NCI-H460 (cell line): ENCODE results near the gene SOWAHA. TPM values are rescaled to one million over a fixed set of nuclear protein-coding genes. Genes with fewer than 3 reads are reported as not detected.
"Not testable (repeated sequence)": the region's sequence is repeated elsewhere in the genome, so short reads cannot be mapped to it uniquely, and the experiment has no call there.

ENCODE experiments used
- DNase-seq: peaks from one replicate; pipeline ENCODE4 v3.0.0-alpha.2; 2016; ENCODE audit warnings: low read depth; ENCODE audit errors: extremely low read depth
- total RNA-seq: library from RNA; depleted of rRNA; stranded (reverse); fragments of >200 nt; shearing (Covaris generic); gene quantifications from 2 replicates; pipeline ENCODE4 v1.2.3, GENCODE V29; 2014

SOWAHA gene
- total RNA-seq, 1 experiment from 2014 or later: not detected

GRCh38 chr5:132806804-132807162 is 6.3 kb upstream of the SOWAHA start:
- DNase-seq: not testable (repeated sequence)

GRCh38 chr5:132807163-132807838 is 5.8 kb upstream of the SOWAHA start:
- no peak for DNase-seq

- no peak for DNase-seq
Measured at GRCh38 chr5:132808448-132808847, 4.7 kb upstream of the SOWAHA start.

DNA sequence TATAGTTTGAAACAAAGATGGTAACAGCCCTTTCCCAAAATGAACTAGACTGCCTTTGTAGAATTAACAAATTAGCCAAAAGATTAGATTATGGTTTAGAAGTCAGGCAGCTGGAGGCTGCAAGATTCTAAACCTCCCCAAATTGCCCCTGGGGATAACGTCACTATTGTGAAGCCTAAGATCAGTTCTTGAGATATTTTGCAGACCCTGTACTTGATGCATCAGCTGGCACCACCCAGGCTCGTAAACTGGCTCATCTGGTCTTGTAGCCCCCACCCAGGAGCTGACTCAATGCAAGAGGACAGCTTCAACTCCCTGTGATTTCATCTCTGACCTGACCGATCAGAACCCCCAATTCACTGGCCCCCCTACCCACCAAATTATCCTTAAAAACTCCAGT is 4.2 kb upstream of the SOWAHA start:
- no peak for DNase-seq

DNA sequence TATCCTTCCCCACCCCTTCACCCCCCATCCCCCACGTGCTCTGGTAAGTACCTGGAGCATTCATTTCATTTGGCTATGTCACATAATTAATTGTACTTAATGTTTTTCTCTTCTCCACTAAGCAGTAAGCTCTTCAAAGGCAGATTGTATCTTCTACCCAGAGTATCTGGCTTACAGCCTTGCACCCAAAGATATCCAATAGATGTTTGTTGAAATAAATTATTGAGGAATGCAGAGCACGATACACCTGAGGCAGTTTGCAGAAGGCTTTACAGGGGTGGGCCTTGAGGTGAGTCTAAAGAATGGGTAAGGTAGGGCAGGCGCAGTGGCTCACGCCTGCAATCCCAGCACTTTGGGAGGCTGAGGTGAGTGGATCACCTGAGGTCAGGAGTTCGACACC is 2.5 kb upstream of the SOWAHA start:
- DNase-seq: no peak

- DNase-seq: no peak
Measured at GRCh38 chr5:132812123-132812765, 858 bp upstream of the SOWAHA start.

- no peak for DNase-seq
Measured at GRCh38 chr5:132813599-132814502, 749 bp downstream of the SOWAHA start.

- no peak for DNase-seq
Measured at GRCh38 chr5:132814503-132815294, 1.6 kb downstream of the SOWAHA start.

GRCh38 chr5:132815454-132815853 is 2.4 kb downstream of the SOWAHA start:
- DNase-seq: no peak

- no peak for DNase-seq
Measured at GRCh38 chr5:132816083-132816482, 3.0 kb downstream of the SOWAHA start.

DNA sequence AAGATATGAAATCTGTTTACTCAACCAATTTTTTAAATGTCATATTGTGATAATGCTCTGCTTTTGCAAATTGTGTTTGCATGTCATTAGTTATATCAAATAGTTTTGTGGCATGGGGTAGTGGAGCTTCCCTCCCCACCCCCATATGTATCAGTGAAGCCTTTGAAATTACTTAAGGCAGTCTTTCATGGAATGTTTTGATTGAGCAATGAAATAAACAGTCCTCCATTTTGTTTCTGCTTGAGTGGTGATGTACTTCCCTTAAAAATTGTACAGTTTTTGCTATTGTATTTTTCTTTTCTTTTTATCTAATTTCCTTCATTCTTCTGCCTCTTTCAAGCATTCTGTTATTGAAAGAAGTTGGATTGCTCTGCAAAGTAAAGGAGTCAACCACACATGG is 3.5 kb downstream of the SOWAHA start:
- no peak for DNase-seq

GRCh38 chr5:132817011-132817410 is 3.9 kb downstream of the SOWAHA start:
- DNase-seq: no peak

GRCh38 chr5:132819468-132819867 is 6.4 kb downstream of the SOWAHA start:
- DNase-seq: no peak

DNA sequence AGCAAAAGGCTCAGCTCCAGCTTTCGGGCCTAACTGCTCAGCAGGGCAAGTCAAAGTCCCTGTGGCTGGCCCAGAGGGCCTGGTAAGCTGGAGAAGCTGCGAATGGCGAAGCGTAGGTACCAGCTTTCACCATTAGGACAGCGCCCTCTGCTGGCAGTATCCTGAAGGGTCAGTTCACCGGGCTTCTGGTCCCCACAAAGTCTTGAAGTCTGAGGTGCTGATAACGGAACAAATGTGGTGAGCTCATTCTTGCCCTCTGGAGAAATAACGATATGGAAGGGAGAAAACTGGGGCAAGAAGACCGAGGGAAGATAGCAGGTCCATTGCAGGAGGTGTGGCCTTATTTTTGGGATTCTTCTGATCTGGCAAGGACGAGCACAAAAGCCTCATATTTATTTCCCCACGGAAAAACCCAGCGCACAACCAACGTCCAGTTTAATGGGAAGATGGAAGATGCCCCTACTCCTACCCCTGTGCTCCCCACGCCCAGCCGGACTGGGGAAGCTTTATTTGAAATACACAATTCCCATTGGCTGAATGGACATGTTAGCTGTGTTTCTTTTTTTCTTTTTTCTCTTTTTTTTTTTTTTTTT is 7.2 kb downstream of the SOWAHA start:
- DNase-seq: peak; percentile 84

- no peak for DNase-seq
Measured at GRCh38 chr5:132821350-132821749, 8.2 kb downstream of the SOWAHA start.

DNA sequence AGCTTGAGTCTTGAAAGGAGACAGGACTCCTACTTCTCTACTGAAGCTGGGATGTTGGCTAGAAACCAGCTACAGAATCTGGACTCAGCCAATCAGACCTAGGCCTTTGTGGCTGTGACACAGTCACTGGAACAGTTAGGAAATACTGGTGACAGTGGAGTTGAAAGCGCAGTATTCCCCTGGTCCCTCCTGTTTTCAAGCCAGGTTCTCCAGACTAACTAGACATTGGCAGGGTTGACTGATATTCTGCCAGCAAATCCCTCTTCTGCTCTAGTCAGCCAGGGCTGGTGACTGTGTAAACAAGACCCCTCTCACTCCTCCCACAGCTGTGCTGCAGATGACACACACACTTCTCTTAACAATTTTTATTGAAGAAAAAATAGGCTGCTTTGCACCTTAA is 8.7 kb downstream of the SOWAHA start:
- no peak for DNase-seq

- DNase-seq: no peak
Measured at GRCh38 chr5:132822650-132823480, 9.8 kb downstream of the SOWAHA start.

GRCh38 chr5:132823481-132824050 is 10.5 kb downstream of the SOWAHA start:
- DNase-seq: no peak

DNA sequence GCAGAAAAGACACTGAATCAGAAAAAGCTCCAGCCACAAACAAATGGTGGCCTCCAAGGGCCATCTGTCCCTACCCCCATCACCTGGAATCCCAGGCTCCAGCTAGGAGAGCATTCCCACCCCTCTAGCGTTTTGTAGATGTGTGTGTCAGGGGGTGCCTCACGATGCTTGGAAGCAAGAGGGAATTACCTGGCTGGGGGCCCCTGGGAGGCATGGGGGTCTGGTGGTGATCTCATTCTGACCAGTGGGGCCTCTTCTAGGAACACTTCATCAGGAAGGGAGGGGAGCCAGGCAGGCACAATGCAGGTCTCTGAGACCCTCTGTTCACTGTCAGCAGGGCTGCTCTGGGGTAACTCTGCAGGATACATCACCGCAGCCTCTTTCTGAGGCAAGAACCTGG is 11.3 kb downstream of the SOWAHA start:
- no peak for DNase-seq
